HEK293T (cell line): ENCODE data around the gene RCOR3.
"Not testable (repeated sequence)": the region's sequence is repeated elsewhere in the genome, so short reads cannot be mapped to it uniquely, and the experiment has no call there.

ENCODE experiments used
- CTCF ChIA-PET: fragments of 350-600 bp; formaldehyde crosslinking; extraction: SDS; loops from one replicate; lab custom pipeline; 2021; ENCODE audit warnings: antibody characterized with exemption, inconsistent platforms; lab: Yijun Ruan, JAX
- POLR2A ChIA-PET: fragments of 350-600 bp; formaldehyde crosslinking; extraction: SDS; loops from one replicate; lab custom pipeline; 2020; ENCODE audit warnings: antibody characterized with exemption, inconsistent platforms; lab: Yijun Ruan, JAX
- DNase-seq: peaks from one replicate; pipeline ENCODE4 v3.0.0; 2012; ENCODE audit warnings: mixed read lengths; ENCODE audit errors: extremely low spot score
- ARNT ChIP-seq: fragments of 450-650 bp; IDR thresholded peaks from 2 replicates; pipeline ENCODE4 v1.6.1; 2017; ENCODE audit warnings: mild to moderate bottlenecking
- BHLHE40 ChIP-seq: fragments of 450-650 bp; IDR thresholded peaks from 2 replicates; pipeline ENCODE4 v1.6.1; 2016; ENCODE audit warnings: mild to moderate bottlenecking, moderate library complexity, borderline replicate concordance
- CTBP1 ChIP-seq: fragments of 450-650 bp; IDR thresholded peaks from 2 replicates; pipeline ENCODE4 v1.6.1; 2016; ENCODE audit warnings: borderline replicate concordance
- ELF4 ChIP-seq: fragments of 450-650 bp; IDR thresholded peaks from 2 replicates; pipeline ENCODE4 v1.6.1; 2017; ENCODE audit warnings: antibody characterized with exemption
- FOXA1 ChIP-seq: fragments of 450-650 bp; IDR thresholded peaks from 2 replicates; pipeline ENCODE4 v1.6.1; 2016; ENCODE audit warnings: mild to moderate bottlenecking
- FOXK2 ChIP-seq: fragments of 450-650 bp; IDR thresholded peaks from 2 replicates; pipeline ENCODE4 v1.6.1; 2016; ENCODE audit warnings: mild to moderate bottlenecking
- FOXM1 ChIP-seq: fragments of 450-650 bp; IDR thresholded peaks from 2 replicates; pipeline ENCODE4 v1.6.1; 2017; ENCODE audit warnings: mild to moderate bottlenecking, borderline replicate concordance
- HDGF ChIP-seq: fragments of 450-650 bp; IDR thresholded peaks from 2 replicates; pipeline ENCODE4 v1.6.1; 2017; ENCODE audit warnings: antibody characterized with exemption, borderline replicate concordance
- L3MBTL2 ChIP-seq: fragments of 450-650 bp; conservative IDR thresholded peaks from 2 replicates; pipeline ENCODE4 v1.6.1; 2016; ENCODE audit warnings: mild to moderate bottlenecking
- LEF1 ChIP-seq: fragments of 450-650 bp; IDR thresholded peaks from 2 replicates; pipeline ENCODE4 v1.6.1; 2017; ENCODE audit warnings: mild to moderate bottlenecking, borderline replicate concordance
- NFRKB ChIP-seq: fragments of 450-650 bp; IDR thresholded peaks from 2 replicates; pipeline ENCODE4 v1.6.1; 2016; ENCODE audit warnings: mild to moderate bottlenecking, moderate library complexity
- PKNOX1 ChIP-seq: fragments of 450-650 bp; IDR thresholded peaks from 2 replicates; pipeline ENCODE4 v1.6.1; 2016
- SP1 ChIP-seq: fragments of 450-650 bp; IDR thresholded peaks from 2 replicates; pipeline ENCODE4 v1.6.1; 2017
- SUZ12 ChIP-seq: fragments of 450-650 bp; IDR thresholded peaks from 2 replicates; pipeline ENCODE4 v1.6.1; 2016; ENCODE audit warnings: mild to moderate bottlenecking
- TARDBP ChIP-seq: fragments of 450-650 bp; IDR thresholded peaks from 2 replicates; pipeline ENCODE4 v1.6.1; 2016
- ZNF384 ChIP-seq: fragments of 450-650 bp; IDR thresholded peaks from 2 replicates; pipeline ENCODE4 v1.6.1; 2016

Gene RCOR3

DNA sequence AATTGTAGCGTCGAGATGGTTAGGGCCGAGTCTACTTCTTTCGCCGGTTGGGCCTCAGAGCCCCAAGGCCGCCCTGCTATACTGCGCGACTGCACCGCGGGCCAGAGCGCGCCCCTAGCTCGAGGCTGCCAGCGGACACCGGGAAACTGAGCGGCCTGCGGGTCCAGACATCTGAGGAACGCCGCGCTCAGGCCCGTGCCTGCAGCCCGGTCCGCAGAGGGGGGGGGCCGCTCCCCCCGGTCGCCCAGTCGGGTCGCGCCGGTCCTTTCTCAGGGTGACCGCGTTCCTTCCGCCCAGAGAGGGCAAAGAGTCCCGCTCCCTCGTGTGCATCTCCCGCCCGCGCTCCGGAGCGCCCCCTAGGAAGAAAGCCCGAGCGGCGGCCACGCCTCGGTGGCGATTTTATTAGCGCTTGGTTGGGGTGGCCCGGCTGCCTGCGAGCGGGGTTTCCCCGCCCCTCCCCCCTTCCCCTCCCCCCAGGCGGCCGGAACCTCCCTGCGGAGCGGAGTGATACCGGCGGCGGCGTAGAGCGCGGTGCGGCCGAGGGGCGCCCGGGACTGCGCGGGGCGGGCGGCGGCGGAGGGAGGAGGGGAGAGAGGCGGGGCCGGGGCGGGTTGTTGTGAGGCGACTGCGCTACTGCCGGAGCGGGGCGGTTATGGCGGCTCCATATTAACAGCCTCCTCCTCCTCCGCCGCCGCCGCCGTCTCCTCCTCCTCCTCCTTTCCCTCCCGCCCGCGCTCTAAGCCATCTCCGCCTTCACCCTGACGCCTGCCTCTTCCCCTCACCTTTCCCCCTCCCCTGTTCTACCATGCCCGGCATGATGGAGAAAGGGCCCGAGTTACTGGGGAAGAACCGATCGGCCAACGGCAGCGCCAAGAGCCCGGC is at the start of gene RCOR3:
Gene RCOR3, plus strand, starts transcription at position 611 of the 882 bp plus-strand sequence. Its CDS starts 195 bp downstream, at position 806.
- TF ChIP-seq ARNT (peak; percentile 60; the same call in 1 of the 2 replicates), NFRKB (no peak), TARDBP (no peak), L3MBTL2 (peak; percentile 99), FOXA1 (no peak), SUZ12 (no peak), HDGF (no peak; the same call in 1 of the 2 replicates), SP1 (no peak), LEF1 (peak; percentile 86; the same call in 1 of the 2 replicates), PKNOX1 (no peak), CTBP1 (peak; percentile 54; the same call in 1 of the 2 replicates), ELF4 (no peak), ZNF384 (no peak), BHLHE40 (no peak), FOXK2 (no peak), FOXM1 (peak; percentile 98)
- ChIA-PET POLR2A (interaction anchor here (1.4 kb wide), 2 partner anchors 12 to 24 kb away, joined by 3 to 10 read pairs; no protein-coding TSS in a partner anchor), CTCF (interaction anchor here (0.6 to 1.3 kb wide), 3 partner anchors 11 to 278 kb away, joined by 3 to 5 read pairs (median 4); no protein-coding TSS in a partner anchor)
- DNase-seq, result peak; percentile 88

DNA sequence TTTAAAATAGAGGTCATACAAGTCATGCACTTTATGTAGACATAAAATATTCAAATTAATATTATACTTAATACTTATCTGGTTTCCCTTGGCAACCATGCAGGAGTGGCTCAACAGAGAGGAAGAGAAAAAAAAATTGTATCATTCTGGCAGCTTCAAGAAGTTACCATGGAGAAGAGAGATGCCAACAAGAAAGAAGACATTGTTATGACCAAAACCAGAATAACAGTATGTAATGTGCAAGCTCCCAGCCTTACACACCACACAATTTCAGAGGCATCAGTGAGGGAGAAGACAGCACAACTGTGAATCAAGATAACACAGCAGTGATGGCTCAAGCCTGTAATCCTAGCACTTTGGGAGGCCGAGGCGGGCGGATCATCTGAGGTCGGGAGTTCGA is 49.1 kb upstream of the RCOR3 start:
- DNase-seq, result no peak
- TF ChIP-seq FOXA1 (no peak), TARDBP (no peak), ARNT (no peak), PKNOX1 (no peak), FOXM1 (no peak), HDGF (no peak)
- CTCF ChIA-PET, result no interaction called here
- POLR2A ChIA-PET, result no interaction called here

- ChIA-PET POLR2A (no interaction called here), CTCF (no interaction called here)
- DNase-seq, result no peak
- no peak for TF ChIP-seq NFRKB
These were observed 48.2 kb upstream of the RCOR3 start for GRCh38 chr1:211210965-211211364.

GRCh38 chr1:211213702-211214101 is 45.5 kb upstream of the RCOR3 start:
- ChIA-PET CTCF (no interaction called here), POLR2A (no interaction called here)
- no peak for DNase-seq
- no peak for TF ChIP-seq FOXM1
- no peak for TF ChIP-seq ELF4
- no peak for TF ChIP-seq TARDBP
- TF ChIP-seq BHLHE40, result no peak
- no peak for TF ChIP-seq SP1
- TF ChIP-seq FOXK2, result no peak
- TF ChIP-seq L3MBTL2, result no peak
- TF ChIP-seq LEF1, result no peak
- TF ChIP-seq ARNT, result no peak
- no peak for TF ChIP-seq PKNOX1
- no peak for TF ChIP-seq CTBP1
- no peak for TF ChIP-seq FOXA1
- no peak for TF ChIP-seq HDGF

GRCh38 chr1:211215577-211215976 is 43.6 kb upstream of the RCOR3 start:
- ChIA-PET POLR2A (no interaction called here), CTCF (no interaction called here)
- no peak for TF ChIP-seq TARDBP
- no peak for TF ChIP-seq ZNF384
- no peak for TF ChIP-seq NFRKB
- no peak for TF ChIP-seq PKNOX1
- no peak for TF ChIP-seq ARNT
- TF ChIP-seq FOXA1, result no peak
- TF ChIP-seq L3MBTL2, result no peak
- no peak for TF ChIP-seq SP1
- DNase-seq, result no peak

DNA sequence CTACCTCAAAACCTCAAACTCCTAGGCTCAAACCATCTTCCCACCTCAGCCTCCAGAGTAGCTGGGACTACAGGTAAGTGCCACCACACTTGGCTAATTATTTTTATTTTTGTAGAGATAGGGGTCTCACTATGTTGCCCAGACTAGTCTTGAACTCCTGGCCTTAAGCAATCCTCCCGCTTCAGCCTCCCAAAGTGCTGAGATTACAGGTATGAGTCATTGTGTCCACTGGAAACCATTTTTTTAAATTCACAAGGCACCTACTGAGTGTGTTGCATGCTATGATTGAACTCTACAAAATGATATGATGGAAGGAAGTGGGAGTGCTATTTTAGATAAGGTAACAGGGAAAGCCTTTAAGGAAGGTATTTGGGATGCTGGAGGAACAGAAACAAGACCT is 41.8 kb upstream of the RCOR3 start:
- ChIA-PET CTCF (no interaction called here), POLR2A (no interaction called here)
- no peak for TF ChIP-seq FOXK2
- TF ChIP-seq CTBP1, result no peak
- no peak for TF ChIP-seq FOXM1
- no peak for TF ChIP-seq LEF1
- no peak for TF ChIP-seq TARDBP
- TF ChIP-seq PKNOX1, result no peak
- TF ChIP-seq ELF4, result no peak
- no peak for TF ChIP-seq FOXA1
- no peak for TF ChIP-seq SUZ12
- TF ChIP-seq NFRKB, result no peak
- no peak for TF ChIP-seq L3MBTL2
- TF ChIP-seq ARNT, result no peak
- TF ChIP-seq BHLHE40, result no peak
- no peak for TF ChIP-seq SP1
- no peak for DNase-seq

- POLR2A ChIA-PET, CTCF ChIA-PET, DNase-seq: not testable (repeated sequence)
These were observed 36.5 kb upstream of the RCOR3 start for GRCh38 chr1:211222469-211223234.
